NCI-H748 (cell line): ENCODE results near the gene FNDC1.

ENCODE experiments used
- DNase-seq: peaks from one replicate; lab custom pipeline; 2025; ENCODE audit not compliant: unreplicated experiment; lab: John Stamatoyannopoulos, UW

FNDC1 gene

DNA sequence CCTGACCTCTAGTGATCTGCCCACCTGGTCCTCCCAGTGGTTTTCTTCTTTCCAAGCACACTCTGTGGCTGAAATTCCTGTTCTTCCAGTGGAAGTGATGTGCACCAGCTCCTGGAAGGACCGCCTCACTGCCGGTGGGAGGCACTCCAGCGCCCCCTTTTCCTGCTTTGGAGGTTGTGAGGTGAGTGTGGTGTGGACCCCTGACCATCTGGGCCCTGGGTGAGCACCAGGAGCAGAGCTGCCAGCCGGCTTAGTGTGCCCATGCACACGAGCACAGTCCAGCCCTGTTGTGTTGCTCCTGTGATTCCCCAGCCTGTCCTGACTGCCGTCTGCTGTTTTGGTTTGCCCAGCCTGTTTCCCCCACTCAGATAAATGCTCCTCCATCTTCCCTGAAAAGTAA is 134.6 kb downstream of the FNDC1 start:
- DNase-seq, result no peak

DNA sequence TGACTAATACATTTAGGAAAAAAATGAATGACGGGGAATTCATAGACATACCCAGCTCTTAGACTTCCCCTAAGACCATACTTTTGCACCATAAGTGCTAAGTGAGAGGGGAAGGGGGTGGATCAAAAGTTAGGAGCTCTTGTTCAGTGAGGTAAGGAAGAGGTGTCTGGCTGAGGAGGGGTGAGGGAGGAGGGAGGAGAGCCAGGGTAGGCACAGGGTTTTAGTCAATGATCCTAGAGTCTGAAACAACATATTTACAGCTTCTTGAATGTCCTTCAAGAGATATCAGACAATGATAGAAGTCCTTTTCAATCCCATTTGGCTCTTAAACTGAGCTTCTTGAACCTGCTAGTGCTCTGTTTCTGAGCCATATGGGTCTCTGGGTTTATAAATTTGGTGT is 135.4 kb downstream of the FNDC1 start:
- no peak for DNase-seq

DNA sequence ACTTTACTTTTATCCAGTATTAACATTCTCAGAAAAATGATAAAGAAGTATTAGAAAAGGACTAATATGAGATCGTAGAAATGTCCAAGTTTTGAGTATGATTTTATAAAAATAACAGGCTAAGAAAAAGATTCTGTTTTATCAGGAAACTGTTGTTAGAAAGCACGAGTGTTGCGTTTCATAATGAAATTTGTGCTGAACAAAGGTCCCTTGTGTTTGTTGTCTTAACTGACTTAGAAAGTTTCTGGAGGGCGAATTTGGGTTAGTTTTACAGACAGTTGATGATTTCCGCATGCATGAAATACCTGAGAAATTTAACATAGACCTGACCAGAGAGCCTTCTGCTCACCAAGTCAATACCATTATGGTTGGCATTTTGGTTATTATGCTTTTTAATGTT is 136.0 kb downstream of the FNDC1 start:
- no peak for DNase-seq

- no peak for DNase-seq
Measured at GRCh38 chr6:159305804-159306537, 136.8 kb downstream of the FNDC1 start.

DNA sequence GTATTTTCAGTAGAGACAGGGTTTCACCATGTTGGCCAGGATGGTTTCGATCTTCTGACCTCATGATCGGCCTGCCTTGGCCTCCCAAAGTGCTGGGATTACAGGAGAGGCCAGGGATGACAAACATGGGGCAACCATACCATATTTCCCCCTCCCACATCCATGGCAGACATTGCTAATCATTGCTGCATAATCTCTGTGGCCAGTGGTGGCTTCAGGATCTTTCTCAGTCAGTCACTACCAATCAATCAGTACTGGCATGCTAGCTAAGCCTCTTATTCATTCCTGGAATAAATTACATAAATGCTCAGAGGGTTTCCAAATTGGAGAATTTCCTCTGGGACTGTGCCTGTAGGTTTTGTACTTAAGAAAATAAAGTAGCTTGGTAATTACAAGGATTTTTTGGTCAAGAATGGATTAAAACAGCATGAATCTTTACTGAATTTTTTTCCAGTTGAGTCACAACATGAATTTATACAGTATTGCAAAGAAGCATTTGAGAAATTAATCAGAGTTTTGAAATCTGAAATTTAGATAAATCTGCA is 138.1 kb downstream of the FNDC1 start:
- no peak for DNase-seq

GRCh38 chr6:159308198-159308597 is 139.0 kb downstream of the FNDC1 start:
- no peak for DNase-seq

- no peak for DNase-seq
Measured at GRCh38 chr6:159309723-159310122, 140.5 kb downstream of the FNDC1 start.

- no peak for DNase-seq
Measured at GRCh38 chr6:159311618-159312017, 142.4 kb downstream of the FNDC1 start.

GRCh38 chr6:159312206-159312605 is 143.0 kb downstream of the FNDC1 start:
- DNase-seq, result no peak

DNA sequence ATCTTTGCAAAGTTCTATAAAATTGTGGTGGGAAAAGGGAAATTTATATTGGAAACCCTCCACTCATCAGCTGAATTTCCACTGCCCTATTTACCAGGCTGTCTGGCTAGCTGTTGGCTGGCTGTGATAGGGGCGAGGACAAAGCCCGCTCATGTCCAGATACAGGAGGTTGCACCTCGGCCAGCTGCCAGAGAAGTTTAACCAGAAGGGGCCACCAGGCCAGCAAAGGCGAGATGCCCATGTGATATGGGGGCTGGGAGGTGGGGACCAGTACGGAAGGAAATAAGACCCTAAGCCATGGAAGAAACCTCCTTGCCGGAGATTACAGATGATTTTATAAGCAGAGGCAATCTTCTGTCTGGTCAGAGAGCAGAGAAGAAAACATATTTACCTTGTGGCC is 143.8 kb downstream of the FNDC1 start:
- no peak for DNase-seq

DNA sequence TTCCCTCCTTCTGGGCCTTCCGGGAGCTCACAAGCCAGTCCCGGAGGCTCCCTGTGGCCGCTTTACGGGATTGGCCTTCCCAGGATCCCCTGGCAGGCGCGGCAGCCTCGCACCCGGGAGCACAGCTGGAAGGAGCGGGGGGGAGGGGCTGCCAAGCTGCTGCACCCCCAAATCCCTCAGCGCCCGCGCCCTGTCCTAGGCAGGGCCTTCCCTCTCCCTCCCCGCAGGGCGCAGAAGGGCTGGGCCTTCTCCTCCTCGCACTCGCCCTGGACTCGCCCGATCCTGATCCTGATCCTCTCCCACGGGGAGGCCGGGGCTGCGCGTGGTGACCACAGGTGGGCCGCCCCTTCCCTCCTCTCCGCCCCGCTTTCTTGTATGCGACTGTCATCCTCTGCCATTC is 146.4 kb downstream of the FNDC1 start:
- DNase-seq, result no peak

DNA sequence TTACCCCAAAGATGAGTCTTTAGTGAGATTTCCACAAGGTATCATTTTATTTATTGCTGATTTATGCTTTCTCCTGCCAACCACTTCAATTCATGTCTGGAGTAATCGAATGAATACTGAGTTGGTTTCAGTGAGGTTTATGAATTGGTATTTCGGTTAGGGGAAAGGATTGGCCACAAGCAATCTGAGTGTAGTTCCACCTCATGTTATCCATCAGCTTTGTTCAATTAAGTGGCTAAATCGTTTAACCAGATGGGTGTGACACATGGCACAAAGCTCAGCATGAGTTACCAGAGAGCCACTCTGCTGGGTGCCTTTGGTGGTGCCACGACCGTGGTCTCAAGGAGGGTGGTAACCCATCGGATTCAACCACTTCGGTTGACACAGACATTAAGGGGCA is 148.2 kb downstream of the FNDC1 start:
- DNase-seq, result no peak

GRCh38 chr6:159321267-159321666 is 152.1 kb downstream of the FNDC1 start:
- DNase-seq, result no peak
